GM20000 (cell line): ENCODE measurements around the gene ARL15.
"Not testable (repeated sequence)": the region's sequence is repeated elsewhere in the genome, so short reads cannot be mapped to it uniquely, and the experiment has no call there.

Experiments used
- DNase-seq: peaks from one replicate; pipeline ENCODE4 v3.0.0; 2012; ENCODE audit warnings: low spot score
- TF ChIP-seq, protein P1 (sequence below): IDR thresholded peaks from 2 replicates; pipeline ENCODE4 v1.5.1; 2012; ENCODE audit warnings: mild to moderate bottlenecking, control low read depth; ENCODE audit errors: extremely low read depth, missing control alignments

ARL15 gene

DNA sequence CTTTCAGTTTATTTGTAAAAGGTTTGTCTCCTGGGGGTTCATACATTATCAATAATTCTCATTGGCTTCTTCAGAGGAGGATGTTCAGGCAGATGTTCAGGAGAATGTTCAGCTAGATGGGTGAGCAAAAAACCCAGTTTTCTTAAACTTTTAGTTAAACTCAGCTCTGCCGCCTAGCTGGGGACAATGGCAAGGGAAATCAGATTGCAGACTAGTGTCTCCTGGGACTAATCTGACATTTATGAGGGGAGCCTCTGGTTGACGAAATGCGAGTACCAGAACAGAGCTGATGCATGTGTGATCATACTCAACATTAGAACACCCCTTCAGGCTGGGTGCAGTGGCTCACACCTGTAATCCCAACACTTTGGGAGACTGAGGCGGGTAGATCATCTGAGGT is 314.4 kb downstream of the ARL15 start:
- DNase-seq: no peak

DNA sequence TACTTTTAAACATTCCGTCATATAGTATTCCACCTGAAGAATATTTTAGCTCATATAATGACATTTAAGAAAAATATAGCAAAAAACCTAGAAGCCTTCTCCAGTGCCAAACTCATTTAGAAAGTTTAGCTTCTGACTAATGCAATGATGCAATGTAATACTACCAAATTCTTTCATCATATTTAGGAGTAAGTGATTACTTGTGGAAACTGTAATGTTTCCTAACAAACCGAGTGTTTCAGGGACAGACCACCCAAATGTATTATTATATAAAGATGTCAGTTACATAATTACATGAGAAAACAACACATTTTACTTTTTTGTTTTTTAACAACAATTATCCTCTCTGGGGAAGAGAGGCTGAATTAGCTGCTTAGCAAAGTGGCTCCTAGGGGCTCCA is 316.2 kb downstream of the ARL15 start:
- TF ChIP-seq, protein P1, sequence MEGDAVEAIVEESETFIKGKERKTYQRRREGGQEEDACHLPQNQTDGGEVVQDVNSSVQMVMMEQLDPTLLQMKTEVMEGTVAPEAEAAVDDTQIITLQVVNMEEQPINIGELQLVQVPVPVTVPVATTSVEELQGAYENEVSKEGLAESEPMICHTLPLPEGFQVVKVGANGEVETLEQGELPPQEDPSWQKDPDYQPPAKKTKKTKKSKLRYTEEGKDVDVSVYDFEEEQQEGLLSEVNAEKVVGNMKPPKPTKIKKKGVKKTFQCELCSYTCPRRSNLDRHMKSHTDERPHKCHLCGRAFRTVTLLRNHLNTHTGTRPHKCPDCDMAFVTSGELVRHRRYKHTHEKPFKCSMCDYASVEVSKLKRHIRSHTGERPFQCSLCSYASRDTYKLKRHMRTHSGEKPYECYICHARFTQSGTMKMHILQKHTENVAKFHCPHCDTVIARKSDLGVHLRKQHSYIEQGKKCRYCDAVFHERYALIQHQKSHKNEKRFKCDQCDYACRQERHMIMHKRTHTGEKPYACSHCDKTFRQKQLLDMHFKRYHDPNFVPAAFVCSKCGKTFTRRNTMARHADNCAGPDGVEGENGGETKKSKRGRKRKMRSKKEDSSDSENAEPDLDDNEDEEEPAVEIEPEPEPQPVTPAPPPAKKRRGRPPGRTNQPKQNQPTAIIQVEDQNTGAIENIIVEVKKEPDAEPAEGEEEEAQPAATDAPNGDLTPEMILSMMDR: no peak
- DNase-seq: no peak

More for the DNA sequence above, 314.4 kb downstream of the ARL15 start:
- TF ChIP-seq, protein P1: no peak

DNA sequence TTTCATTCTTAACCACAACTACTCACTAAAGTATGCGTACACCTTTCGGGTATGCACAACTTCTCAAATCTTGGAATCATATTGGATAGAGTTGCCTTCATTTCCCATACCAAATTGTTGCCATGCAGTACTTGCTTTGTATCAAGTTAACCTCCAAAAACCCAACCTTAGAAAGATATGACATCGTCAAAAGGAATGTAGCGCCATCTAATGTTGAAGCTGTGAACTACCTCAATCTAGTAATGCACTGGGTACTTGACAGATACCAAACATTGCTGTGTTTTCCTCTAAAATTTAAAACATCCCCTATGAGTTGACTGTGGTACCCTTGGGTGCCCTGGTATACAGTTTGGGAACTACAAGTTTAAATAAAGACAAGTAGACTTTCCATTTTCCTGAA is 318.4 kb downstream of the ARL15 start:
- TF ChIP-seq, protein P1: no peak
- DNase-seq: no peak

DNA sequence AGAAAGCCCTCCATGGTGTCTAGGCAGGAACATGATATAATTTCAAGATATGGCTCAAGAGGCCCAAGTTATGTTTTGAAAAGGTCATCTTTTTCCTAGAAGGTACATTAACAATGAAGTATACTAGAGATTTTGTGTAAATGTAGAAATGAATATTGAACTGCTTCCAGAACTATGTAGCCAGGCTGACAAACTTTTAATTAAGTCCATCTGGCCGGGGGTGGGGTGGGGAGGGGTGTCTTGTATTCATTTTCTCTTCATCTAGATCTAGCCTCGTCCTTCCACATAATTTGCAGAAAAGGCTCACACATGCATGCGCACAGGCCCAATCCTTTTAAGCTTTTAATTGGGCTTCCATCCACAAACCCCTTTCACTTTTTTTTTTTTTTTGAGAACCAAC is 323.3 kb downstream of the ARL15 start:
- TF ChIP-seq, protein P1: no peak
- no peak for DNase-seq

DNA sequence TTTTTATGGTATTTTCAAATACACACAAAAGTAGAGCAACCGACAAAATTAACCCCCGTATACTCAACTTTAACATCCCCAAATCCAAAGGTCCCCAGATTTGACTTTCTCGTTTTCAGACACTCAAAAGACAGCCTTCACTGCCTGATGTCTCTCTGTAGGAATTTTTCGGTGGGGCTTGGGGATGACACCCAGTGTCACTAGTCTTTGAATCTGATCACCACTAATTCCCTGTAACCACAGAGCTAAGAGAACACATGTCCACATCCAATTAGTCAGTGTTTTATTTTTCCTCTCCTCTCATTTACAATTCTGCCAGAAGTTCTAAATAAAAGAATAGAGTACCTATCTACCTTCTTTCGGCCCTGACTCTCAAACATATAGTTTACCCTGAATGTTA is 324.6 kb downstream of the ARL15 start:
- no peak for DNase-seq
- TF ChIP-seq, protein P1: no peak

DNA sequence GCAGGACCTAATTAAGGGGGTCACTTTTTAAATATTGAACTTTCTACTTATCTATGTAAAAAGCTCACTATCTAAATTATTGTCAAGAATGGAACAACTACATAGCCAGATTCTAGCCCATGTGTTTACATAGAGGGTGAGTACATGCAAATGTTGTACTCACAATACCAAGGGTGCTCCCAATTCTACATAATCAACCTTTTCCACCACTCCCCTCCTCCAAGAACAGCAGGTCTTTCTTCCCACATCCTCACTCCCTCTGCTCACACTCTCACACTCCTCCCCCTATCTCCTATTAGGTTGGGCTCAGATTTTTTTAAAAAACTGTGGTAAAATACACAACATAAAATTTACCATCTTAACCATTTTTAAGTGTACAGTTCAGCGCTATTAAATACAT is 325.4 kb downstream of the ARL15 start:
- TF ChIP-seq, protein P1: no peak
- DNase-seq: no peak

DNA sequence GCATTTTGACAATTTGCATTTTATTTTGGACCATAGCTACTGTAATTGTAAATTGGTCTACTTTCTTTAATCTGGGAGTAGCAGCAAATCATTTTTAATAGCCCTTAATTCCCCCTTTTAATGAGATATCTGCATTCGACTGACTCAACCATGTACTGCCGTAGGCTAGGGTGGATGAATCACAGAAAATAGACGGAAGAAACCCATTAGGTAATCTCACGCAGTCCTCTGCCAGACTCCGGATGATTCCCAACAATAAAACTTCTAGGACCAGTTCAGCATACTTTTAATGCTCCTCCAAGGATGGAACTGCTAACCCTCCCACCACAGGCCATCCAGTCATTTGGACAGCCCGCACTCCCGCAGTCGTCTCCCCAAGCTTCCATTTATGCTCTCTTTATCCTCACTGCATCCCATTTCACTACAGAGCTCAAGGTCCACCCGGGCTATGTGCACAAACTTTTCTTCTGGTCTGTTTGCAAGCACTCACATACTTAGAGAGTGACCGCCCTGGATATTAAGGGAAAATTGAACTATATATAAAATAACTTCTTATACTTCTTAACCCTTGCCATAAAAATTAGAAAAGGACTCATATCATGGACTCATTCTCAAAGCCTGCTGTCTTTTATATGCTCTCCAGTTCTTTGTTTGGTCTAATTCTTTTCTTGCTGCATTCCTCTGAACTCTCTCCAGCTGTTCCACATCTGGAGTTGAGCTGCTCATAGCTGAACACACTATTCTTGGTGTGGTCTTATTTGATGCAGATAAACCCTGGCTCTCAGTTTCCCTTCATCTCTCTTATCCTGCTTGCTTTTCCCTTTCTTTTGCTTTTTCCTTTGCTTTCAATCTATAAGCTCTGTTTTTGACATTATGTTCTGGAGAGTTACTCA is 326.6 kb downstream of the ARL15 start:
- TF ChIP-seq, protein P1: no peak
- no peak for DNase-seq

DNA sequence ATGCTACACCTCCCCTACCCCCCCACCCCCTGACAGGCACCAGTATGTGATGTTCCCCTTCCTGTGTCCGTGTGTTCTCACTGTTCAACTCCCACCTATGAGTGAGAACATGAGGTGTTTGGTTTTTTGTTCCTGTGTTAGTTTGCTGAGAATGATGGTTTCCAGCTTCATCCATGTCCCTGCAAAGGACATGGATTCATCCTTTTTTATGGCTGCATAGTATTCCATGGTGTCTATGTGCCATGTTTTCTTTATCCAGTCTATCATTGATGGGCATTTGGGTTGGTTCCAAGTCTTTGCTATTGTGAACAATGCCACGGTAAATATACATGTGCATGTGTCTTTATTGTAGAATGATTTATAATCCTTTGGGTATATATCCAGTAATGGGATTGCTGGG is 328.1 kb downstream of the ARL15 start:
- DNase-seq: not testable (repeated sequence)
